Hematopoietic multipotent progenitor cell treated with erythropoietin and hydrocortisone succinate and interleukin-3 and kit ligand, for 6 days (in vitro differentiated cells): Measurements from ENCODE around the gene ADGRB2.

Experiments used
- DNase-seq: peaks from one replicate; pipeline ENCODE4 v3.0.0-alpha.2; 2015

ADGRB2 gene

DNA sequence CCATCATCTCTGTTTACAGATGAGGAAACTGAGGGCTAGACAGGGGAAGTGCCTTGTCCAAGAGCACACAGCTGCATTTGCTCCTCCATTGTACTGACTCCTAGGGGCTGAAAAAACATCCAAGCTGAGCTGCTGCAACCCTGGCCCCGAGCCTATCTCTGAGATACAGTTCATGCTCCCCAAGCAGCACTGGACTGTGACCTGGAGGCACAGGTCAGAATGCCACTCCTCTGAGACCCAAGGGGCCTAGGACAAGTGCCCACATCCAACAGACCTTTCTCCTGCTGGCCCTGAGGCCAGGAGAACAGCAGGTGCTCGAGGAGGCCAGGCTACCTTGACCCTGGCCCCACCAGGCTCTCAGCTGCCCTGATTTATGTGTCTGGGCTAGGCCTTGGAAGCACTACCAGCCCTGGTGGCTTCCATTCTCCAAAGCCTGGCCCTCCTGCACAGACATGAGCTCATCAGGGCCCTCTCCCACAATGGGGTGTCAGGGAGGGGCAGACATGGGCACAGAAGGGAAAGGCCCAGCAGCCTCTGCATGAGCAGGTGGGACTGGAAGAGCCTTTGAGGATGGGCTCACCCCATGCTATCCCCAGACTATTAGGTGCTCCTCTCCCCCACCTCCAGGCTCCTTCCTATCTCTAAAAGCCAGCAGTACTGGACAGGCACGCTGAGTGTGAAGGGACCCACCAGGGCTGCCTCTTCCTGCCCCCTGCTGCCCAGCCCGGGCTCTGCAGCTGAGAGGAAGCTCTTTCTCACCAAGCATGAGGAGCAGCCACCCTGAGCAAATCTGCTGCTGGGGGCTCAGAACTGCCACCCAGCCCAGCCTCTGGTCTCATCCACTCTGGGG lies 18.8 kb downstream of the ADGRB2 start:
- DNase-seq, result peak; percentile 84

DNA sequence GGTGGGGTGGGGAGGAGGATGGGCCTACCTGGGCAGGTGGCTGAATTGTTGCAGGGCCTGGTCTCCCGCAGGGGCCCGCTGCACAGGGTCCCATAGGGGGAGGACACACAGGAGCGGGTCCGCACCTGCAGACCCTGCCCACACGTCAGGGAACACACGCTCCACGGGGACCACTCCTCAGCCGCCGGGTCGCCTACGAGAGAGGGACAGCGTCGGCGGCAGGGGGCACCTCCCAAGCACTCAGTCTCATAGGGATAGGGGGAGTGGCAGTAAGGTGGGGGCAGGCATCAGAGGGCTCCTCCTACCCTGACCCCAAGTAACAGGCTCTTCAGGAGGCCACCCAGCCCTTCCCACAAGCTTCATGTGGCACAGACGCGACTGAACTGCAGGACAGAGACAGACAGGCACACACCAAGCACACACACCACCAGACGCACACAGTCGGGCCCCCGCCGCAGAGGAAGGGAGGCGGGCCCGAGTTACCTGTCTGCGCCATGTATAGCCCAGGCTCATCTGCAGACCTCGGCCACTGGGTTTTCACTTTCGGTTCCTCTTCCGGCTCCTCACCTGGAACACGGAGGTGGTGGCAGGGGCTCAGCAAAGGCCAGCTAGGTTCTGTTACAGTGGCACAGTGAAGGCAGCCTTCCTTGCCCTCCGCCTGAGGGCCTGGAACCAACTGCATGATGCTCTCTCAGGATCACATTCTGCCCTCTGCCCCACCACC lies 19.8 kb downstream of the ADGRB2 start:
- no peak for DNase-seq

DNA sequence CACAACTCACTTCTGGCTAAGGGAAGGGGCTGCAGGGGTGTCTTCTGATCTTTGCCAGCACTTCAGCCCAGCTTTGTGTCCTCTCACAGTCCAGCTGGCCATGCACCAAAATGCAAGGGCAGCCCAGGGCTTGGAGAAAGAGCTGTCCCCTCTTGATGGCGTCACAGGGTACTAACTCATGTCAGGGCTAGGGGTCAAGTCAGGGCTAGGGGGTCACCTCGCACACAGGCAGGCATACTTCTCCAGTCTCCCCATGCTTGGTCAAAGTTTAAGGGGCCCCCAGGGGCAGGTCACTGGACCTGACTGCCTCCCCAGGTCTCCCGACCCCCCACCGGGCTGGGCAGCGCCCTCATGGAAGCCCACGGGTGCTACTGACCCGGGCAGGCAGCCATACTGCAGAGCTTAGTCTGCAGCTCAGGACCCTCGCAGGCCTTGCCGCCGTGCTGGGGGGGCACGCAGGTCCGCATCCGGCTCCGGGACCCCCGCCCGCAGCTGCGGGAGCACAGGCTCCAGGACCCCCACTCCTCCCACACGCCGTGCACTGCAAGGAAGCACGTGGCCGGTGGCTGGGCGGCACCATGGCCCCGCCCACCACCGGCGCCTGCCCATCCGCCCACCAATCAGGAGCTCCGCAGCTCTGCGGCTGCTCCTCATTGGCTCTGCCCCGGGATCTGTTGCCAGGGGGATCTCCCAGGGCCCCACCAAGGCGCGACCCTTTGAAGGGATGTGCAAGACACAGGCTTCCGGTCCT lies 21.5 kb downstream of the ADGRB2 start:
- DNase-seq, result no peak

DNA sequence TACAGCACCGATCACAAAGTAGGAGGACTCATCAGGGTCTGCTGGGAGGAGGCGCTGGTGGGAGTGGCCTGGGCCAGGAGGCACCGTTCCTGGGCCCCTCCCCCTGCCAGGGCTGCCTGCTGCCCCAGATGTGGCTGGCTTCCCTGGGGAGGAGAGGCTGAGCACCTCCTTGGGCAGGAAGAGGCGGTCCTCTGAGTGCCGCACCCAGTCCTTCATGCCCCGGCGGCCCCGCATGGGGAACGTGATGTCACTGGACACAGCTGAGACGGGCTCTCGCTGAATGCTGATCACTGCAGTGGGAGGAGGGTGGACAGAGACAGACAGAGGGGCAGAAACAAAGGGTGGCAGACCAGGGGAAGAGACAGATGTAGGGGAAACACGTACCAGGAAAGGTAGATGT lies 24.8 kb downstream of the ADGRB2 start:
- peak; percentile 24 for DNase-seq

DNA sequence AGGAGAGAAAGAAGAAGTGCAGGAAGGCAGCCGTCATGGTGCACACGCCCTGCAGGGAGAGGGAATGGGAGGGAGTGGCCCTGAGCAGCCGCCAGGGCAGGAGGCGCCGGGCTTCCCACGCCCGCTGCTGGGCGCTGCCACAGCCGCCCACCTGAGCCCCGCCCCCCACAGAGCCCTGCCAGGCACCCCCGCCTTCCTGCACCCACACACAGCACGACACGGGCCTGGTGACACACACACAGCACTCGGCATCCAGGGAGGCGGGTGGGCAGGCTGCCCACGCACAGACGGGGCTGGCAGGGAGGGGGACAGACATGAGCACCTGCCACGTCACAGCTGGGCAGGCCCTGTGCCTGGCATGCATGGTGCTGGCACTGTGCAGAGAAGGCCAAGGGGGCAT lies 27.5 kb downstream of the ADGRB2 start:
- no peak for DNase-seq

DNA sequence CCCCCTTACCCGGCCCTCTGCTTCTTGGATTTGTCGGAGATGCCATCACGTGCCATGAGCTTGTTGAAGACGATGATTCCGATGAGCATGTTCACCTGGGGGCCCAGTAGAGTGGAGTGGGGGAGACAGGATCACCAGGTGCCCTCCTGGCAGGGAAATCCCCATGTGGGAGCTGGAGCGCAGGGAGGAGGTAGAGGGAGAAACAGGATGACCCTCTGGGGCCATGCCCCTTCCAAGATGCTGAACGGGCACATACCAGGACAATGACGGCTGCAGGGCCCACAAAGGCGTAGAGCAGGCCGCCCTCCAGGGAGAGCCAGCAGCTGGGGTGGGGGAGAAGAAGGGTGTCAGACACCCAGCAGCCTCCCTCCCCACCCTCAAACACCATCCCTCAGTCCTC lies 28.6 kb downstream of the ADGRB2 start:
- no peak for DNase-seq

DNA sequence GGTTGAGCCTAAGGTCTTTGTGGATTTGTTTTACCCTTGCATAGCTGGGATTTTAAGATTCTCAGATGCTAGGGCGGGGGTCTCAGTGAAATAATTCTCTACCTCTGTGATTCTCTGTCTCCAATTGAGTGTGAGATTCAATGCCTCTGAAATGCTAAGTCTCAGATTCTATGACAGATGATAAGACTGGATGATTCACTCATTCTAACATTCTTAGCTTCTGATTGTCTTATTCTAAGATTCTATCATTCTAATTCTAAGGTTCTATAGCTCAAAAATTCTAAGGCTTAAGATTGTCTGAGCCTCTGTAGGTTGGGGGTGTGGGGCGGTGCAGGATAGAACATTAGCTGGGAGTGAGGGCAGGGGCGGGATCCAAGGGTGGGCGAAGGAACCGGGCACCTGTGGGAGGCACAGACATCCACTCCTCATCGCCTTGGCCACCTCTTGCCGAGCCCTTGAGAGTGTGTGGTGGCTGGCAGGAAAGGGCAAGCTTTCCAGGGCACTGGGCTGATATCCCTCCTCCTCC lies 29.5 kb downstream of the ADGRB2 start:
- no peak for DNase-seq

DNA sequence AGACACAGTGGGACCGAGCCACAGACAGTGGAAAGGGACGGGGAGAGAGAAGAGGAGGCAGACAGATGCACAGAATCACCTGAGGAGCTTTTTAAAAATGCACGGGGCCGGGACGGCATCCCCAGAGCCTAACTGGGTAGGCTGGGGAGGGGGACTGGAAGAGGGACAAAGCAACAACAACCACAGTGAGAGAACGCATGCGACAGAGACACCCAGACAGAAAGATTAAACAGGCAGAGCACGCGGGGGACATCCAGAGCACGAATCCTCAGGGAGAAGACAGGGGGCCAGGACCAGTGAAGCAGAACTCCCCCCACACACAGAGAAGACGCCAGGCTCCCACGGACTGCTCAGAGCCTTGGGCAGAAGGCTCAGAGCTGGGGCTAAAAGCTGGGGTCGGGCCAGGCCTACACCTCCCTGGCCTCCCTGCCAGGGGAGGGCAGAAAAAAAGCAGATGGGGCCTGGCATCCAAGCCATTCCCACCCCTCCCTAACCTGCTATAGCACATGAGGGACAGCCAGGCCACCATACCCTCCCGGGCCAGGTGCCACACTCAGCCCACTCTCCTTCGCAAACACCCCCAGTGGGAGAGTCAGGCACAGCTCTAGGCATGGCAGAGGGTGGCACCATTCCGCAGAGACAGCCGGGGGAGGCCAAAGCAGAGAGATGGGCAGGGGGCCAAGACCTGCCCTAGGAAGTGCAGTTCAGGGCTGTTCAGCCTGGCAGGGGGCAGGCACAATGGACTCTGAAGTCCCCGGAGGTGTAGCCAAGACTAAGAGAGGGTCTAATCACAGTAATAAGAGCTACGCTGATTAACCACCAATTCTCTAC lies 30.5 kb downstream of the ADGRB2 start:
- no peak for DNase-seq

DNA sequence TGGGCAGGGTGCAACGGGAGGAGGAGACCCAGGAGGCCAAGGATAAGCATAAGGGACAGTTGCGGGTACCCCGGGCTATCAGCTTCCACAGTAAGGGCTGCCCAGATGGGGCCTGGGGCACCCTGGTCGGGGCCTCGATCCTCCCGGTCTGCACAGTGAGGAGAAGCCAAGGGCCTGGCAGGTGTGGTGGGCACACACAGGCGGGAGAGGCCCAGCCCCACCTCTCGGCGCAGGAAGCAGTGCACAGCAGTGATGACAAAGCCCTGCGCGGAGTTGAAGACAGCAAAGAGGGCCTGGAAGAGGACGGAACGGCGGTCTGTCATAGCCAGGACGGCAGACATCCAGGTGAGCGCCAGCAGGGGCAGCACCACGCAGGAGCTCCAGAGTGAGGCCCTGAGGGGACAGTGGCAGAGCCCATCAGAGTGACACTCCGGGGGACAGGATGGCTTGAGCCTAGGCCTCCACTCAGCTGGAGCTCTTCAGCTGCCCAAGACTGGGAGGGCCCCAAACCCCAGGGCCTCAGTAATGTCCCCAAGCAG lies 31.3 kb downstream of the ADGRB2 start:
- no peak for DNase-seq

DNA sequence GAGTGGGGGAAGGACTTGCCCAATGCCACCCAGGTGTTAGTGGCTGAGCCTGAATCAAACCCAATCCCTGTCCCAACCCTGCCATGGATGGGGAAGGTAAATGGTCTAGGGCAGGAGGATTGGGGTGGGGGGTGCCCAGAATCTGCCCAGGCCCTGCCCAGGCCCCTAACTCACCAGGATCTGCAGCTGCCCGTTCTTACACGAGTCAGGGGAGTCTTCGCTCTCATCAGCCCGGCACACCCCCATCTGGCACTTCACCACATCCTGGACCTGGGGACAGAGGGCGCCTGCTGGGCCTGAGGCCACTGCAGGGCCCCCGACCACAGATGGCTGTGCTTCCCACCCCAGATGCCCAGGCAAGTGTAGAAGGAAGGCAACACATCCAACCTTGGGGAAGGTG lies 31.8 kb downstream of the ADGRB2 start:
- DNase-seq, result no peak

DNA sequence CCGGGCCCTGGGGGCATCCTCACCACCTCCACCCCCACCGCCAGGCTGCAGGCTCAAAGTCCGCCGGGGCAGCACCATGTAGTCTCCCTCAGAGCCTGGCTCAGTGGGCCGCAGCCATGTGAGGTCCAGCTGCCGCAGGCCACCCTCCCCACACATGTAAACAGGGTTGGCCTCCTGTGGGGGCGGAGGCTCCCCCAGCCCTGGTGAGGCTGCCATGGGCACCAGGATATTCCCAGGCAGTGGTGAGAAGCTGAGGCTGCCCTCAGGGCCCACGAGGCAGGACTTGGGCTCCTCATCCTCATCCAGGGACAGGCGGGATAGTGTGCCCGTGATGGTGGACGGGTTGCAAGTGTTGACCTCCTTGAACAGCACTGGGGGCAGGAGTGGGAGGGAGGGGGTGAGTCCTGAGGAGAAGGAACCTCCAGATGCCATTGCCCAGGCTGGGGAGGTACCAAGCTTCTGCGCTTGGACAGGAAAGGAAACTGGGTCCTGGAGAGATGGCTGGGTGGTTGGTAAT lies 33.0 kb downstream of the ADGRB2 start:
- DNase-seq, result no peak

DNA sequence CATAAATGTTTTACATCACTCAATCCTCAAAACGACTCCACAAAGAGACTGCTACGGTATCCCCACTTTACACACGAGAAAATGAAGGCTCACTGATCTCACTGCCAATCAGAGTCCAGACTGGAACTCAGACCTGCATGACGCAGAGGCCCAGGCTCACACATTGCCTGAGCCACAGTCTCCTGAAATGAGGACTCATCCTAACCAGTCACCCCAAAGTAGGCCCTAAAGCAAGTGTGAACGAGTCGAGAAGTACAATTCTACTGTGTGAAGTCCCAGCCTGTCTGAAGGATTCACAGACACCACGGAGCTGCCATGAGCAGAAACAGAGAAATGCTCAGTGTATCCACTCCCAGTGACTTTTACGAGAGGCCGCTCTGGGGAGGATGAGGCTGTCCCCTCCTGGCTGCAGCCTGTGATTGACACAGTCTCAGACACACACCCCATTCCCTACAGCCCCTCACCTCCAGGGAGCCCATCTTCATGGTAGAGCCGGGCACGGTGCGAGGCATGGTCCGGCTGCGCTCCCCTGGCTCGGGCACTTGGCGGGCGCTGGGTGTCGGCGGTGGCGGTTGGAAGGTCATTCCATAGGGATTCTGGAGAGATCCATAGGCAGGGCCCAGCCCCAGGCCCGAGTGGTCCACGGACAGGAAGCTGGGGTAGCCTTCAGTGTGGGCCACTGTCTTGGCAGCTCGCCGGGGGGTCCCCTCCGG lies 33.6 kb downstream of the ADGRB2 start:
- no peak for DNase-seq

DNA sequence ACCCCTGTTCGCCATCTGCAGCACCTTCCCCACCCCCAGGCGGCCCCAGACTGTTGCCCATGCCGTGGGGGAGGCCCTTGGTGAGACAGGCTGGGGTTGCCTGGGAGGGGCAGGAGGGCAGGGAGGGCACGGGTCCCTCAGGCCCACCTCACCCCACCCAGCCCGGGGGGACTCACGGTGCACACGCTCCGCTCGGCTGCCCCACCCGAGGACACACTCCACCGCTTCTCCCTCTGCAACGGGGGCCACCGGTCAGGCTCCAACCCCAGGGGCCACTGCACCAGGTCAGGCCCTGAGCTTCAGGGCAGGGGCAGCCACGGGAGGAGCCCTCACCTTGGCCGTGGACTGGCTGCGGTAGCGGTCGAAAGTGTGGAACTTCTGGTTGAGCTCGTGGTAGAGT lies 36.3 kb downstream of the ADGRB2 start:
- no peak for DNase-seq

DNA sequence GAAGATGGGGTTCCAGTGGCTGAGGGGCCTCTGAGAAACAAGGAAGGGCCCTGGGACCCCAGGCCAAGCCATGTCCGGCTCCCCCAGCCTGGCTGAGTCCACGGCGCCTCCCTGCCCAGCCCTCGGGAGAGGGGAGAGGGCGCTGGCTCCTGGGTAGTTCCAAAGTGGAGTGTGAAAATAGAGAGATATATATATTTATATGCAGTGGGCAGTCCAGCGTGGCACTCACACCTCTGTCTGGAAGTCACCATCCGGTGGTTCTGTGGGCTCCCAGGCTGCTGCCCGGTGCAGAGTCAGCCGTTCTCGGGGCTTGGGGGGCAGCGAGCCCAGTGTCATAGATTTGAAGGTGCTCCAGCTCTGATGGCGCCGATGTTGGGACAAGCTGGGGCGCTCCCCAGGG lies 36.9 kb downstream of the ADGRB2 start:
- DNase-seq, result no peak

DNA sequence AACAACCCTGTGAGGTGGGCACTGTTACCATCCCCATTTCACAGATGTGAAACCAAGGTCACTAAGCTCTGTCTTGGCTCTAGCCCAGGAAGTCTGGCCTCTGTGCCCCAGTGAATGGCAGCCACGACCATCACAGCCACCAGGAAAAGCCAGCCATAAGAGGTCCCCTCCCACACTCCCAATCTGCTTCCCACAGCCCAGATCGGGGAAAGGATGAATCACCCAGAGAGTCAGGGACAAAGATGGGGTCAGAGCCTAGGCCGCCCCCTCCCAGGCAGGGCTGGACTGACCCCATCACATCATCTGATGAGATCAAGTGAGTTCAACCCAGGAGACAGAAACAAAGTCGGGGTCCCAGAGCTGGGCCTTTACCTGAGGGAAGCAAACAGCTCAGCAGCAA lies 37.4 kb downstream of the ADGRB2 start:
- no peak for DNase-seq

DNA sequence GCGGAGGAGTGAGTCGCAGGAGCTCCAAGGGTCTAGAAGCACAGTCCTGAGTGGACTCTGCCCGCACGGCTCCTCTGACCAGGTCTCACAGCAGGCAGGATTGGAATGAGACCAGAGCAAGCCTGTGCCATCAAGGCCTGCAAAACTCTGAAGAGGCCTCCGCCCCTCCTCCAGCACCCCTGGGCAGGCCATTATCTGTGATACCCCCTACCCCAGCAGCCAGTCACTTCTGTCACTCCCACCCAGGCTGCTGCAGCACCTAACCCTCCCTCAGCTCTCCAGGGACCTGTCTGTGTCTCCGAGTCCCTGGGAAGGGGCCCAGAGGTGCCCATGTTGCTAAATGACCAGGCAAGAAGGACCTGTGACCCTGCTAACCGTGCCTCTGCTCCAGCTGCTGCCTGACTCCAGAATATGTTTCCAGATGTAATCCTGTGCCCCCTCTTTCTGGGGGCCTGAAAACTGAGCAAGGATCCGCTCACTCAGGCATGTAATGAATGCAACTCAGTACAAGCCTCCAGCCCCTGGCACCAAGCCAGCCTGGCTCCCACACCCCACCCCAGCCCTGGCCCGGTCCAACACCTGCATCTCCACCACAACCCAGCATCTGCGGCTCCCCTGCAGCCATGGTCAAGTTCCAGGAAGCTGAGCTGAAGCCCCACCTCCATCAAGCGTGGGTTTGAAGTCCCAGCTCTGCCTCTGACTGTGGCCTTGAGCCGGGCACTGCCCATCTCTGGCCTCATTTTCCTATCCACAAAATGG lies 38.2 kb downstream of the ADGRB2 start:
- no peak for DNase-seq

DNA sequence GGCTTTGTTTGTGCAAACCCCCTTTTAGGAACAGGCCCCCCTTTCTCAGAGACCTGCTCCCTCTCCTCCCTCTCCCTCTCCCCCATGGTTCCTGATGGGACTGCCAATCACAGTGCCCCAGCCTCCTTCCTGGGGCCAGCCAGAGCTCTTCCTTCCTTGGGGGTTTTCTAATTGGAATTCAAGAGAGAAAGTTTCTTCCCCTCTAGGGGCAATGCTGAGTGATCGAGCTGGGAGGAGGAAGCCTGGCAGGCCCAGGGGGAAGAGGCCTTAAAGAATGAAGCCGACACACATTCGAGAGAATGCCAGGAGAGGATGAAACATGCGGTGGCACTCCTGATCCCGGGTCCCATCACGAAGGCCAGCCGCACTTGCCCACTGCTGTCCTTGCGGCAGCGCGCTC lies 39.0 kb downstream of the ADGRB2 start:
- DNase-seq, result no peak

DNA sequence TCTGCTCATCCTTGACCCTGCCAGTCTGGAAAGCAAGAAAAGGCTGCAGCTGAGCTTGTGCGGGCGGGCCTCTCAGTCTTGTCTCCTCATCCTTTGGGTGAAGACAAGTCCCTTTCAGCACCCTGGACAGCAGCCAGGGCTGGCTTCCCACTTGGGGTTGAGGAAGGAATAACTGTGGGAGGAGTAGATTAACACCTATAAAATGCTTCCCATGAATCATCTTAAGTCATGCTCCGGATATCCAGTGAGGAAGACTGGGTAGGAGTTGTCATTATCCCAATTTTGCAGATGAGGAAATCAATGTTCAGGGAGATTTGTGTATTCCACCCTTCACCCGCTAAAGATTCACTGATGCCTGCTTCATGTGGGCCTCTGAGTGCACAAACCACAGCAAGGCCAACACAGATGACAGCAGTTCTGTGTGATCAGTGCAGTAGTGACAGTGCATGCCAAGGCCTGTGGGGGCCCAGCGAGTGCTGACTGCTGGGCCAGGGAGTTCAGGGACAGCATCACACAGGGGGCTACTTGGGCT lies 40.2 kb downstream of the ADGRB2 start:
- DNase-seq, result peak; percentile 87

DNA sequence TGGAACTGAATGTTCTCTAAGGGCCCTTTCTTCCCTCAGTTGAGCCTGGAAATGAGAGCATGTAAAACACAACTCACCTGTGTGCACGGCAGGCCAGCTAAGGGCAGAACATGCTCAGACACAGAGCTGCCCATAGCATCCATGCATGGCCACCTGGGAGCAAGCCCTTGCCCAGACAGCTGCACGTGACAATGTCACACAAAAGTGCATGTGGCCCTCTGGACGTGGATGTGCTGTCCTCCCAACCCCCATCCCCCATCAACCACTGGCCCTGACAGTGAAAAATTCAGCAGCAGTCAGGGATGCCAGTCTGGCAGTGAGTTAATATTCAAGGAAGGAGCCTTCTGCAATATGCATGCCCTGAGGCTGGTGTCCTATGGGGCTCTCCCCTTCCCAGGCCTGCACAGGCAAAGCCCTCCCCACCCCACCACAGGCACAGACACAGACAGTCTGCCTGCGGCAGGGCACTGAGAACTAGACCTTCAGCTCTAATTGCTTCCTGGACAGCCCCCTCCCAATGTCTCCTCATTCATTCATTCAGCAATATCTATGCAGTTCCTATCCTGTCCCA lies 45.7 kb downstream of the ADGRB2 start:
- no peak for DNase-seq

DNA sequence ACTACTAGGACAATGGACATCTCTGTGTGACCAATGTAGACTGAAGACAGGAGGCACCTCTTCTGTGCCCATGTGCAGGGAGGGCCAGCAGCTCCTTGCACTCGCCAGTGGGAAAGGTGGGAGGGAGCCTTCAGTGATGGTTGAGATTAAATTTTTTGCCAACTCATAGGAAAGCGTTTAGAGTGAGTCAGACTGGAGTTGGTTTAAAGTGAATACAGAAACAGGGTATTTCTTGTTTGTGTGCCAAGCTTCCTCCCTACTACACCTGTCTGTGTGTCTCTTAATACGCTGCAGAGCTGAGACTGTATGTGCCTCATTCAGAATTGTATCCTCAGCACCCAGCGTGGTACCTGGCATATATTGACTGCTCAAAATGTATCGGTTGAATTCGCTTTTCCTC lies 46.8 kb downstream of the ADGRB2 start:
- DNase-seq, result no peak
